SH-SY5Y (cell line): Measurements from ENCODE around the gene ZNF560.

ENCODE experiments used
- GATA2 ChIP-seq: IDR thresholded peaks from 2 replicates; pipeline ENCODE4 v1.6.1; 2011; ENCODE audit warnings: mild to moderate bottlenecking, low read depth, low read length
- GATA3 ChIP-seq: IDR thresholded peaks from 2 replicates; pipeline ENCODE4 v1.6.1; 2011; ENCODE audit warnings: low read depth, mild to moderate bottlenecking, low read length, moderate library complexity

The ZNF560 gene

GRCh38 chr19:9498183-9498902 lies at the start of gene ZNF560:
ZNF560 (minus strand) TSS chr19:9498616; CDS start chr19:9475313, 23,303 bp downstream.
- TF ChIP-seq GATA2, result no peak
- TF ChIP-seq GATA3, result no peak

- TF ChIP-seq GATA3 (no peak), GATA2 (no peak)
Observed at GRCh38 chr19:9547870-9548269, 49.5 kb upstream of the ZNF560 start.

- TF ChIP-seq GATA2 (no peak), GATA3 (no peak)
Observed at GRCh38 chr19:9538183-9539058, 40.0 kb upstream of the ZNF560 start, which contains the start of gene ZNF426. ZNF426 (minus strand) TSS chr19:9538645; CDS start chr19:9536232, 2,413 bp downstream.

- TF ChIP-seq GATA2 (no peak), GATA3 (no peak)
Observed at GRCh38 chr19:9535934-9536333, 37.5 kb upstream of the ZNF560 start.

GRCh38 chr19:9531933-9532332 lies 33.5 kb upstream of the ZNF560 start:
- TF ChIP-seq GATA2 (no peak), GATA3 (no peak)

GRCh38 chr19:9528757-9529336 lies 30.4 kb upstream of the ZNF560 start:
- no peak for TF ChIP-seq GATA2
- TF ChIP-seq GATA3, result no peak

GRCh38 chr19:9523885-9524474 lies 25.6 kb upstream of the ZNF560 start:
- TF ChIP-seq GATA3 (no peak), GATA2 (no peak)

GRCh38 chr19:9507285-9507684 lies 8.9 kb upstream of the ZNF560 start:
- no peak for TF ChIP-seq GATA2
- TF ChIP-seq GATA3, result no peak

GRCh38 chr19:9500796-9501195 lies 2.4 kb upstream of the ZNF560 start:
- TF ChIP-seq GATA2, result no peak
- TF ChIP-seq GATA3, result no peak

- no peak for TF ChIP-seq GATA2
- no peak for TF ChIP-seq GATA3
Observed at GRCh38 chr19:9494096-9494495, 4.3 kb downstream of the ZNF560 start.

GRCh38 chr19:9487016-9487415 lies 11.4 kb downstream of the ZNF560 start:
- no peak for TF ChIP-seq GATA3
- TF ChIP-seq GATA2, result no peak

- TF ChIP-seq GATA2, result no peak
- no peak for TF ChIP-seq GATA3
Observed at GRCh38 chr19:9485140-9485539, 13.3 kb downstream of the ZNF560 start.

GRCh38 chr19:9474975-9475374 lies 23.4 kb downstream of the ZNF560 start:
- TF ChIP-seq GATA3 (no peak), GATA2 (no peak)

- TF ChIP-seq GATA2, result no peak
- no peak for TF ChIP-seq GATA3
Observed at GRCh38 chr19:9467161-9467560, 31.3 kb downstream of the ZNF560 start.

- TF ChIP-seq GATA2 (no peak), GATA3 (no peak)
Observed at GRCh38 chr19:9461938-9462337, 36.5 kb downstream of the ZNF560 start.
